Activated CD4-positive, alpha-beta memory T cell treated with anti-CD3 and anti-CD28 coated beads for 36 hours (primary cell): ENCODE measurements around the gene YEATS2. TPM values are rescaled to one million over a fixed set of nuclear protein-coding genes. Genes with fewer than 3 reads are reported as not detected.

Source experiments
- CTCF ChIA-PET: fragments of 350-600 bp; sonication (Branson Sonifier 250); formaldehyde crosslinking; loops from one replicate; lab custom pipeline; 2021; ENCODE audit warnings: antibody characterized with exemption, inconsistent platforms; lab: Charles Lee
- POLR2A ChIA-PET: fragments of 350-600 bp; sonication (Branson Sonifier 250); formaldehyde crosslinking; loops from one replicate; lab custom pipeline; 2021; ENCODE audit warnings: antibody characterized with exemption; lab: Charles Lee
- DNase-seq: peaks from one replicate; pipeline ENCODE4 v3.0.0-alpha.2; 2020
- H3K27ac Mint-ChIP-seq: one replicate; pipeline ENCODE4 v1.8.0; 2021; ENCODE audit warnings: mixed read lengths
- H3K27me3 Mint-ChIP-seq: one replicate; pipeline ENCODE4 v1.8.0; 2021; ENCODE audit warnings: mixed read lengths
- H3K36me3 Mint-ChIP-seq: one replicate; pipeline ENCODE4 v1.8.0; 2021; ENCODE audit warnings: mixed read lengths
- H3K4me1 Mint-ChIP-seq: one replicate; pipeline ENCODE4 v1.8.0; 2021; ENCODE audit warnings: low read depth, mixed read lengths
- H3K4me3 Mint-ChIP-seq: one replicate; pipeline ENCODE4 v1.8.0; 2021; ENCODE audit warnings: mild to moderate bottlenecking, mixed read lengths
- H3K9me3 Mint-ChIP-seq: one replicate; pipeline ENCODE4 v1.8.0; 2021; ENCODE audit warnings: mixed read lengths
- intact Hi-C: fragments of 100-400 bp; cut with micrococcal nuclease; formaldehyde crosslinking; loops from one replicate; pipeline ENCODE4 v1.15.1; 2023
- total RNA-seq, 2 experiments: library from RNA; stranded (reverse); gene quantifications; one replicate each; pipeline ENCODE4 v1.2.3, GENCODE V29; 2021

Gene YEATS2
- total RNA-seq, 2 experiments from 2014 or later = 45.4 to 48.8 TPM

DNA sequence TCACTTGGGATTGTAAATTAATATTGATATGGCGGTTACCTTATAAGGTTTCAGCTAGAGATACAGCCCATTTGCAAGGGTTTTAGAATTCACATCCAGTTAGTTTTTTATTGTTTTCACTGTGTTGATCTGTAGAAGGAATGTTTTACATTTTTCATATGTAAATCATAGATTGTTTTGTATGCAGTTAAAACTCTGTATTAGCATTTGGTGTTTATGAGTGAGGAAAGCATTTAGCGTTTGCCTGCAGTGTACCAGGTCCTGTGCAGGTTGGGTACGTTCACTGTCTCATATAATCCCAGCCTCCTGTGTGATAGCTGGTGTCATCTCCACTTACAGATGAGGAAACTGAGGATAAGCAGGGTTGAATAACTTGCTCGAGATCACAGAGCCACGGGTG lies 104.0 kb downstream of the YEATS2 start:
- no peak for DNase-seq
- Mint-ChIP-seq H3K27me3 (no peaks in the 10 kb centered on the region), H3K27ac (no peak overlapping the region), H3K4me1 (no peaks in the 10 kb centered on the region), H3K4me3 (no peak overlapping the region), H3K36me3 (peaks cover 44% of the 10 kb centered on the region), H3K9me3 (no peaks in the 10 kb centered on the region)
- POLR2A ChIA-PET = interaction anchor here (1.0 kb wide), 1 partner anchor 50 kb away, joined by 3 read pairs; no protein-coding TSS in a partner anchor
- CTCF ChIA-PET = no interaction called here
- intact Hi-C loops = no loop called here

DNA sequence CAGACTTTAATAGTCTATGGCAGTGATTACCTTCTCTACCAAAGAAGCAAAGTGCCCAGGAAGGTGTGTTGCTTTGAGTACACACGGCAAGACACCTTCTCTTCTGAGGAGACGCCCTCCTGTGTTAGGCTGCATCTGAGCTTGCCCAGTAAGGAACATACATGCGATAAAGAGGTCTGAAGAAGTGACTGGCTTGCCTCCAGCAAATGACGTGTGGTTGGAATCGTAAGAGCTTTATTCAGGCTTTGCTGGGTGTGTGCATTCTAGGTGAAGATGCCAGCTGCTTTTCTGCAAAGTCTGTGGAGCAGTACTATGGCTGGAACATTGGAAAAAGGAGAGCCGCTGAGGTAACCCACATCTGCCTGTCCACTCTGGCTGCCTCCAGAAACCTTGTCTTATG lies 105.4 kb downstream of the YEATS2 start:
- ChIA-PET CTCF (no interaction called here), POLR2A (no interaction called here)
- H3K27me3 Mint-ChIP-seq = no peaks in the 10 kb centered on the region
- peaks cover 48% of the 10 kb centered on the region for H3K36me3 Mint-ChIP-seq
- no peaks in the 10 kb centered on the region for H3K4me1 Mint-ChIP-seq
- H3K9me3 Mint-ChIP-seq = no peaks in the 10 kb centered on the region
- intact Hi-C loops = no loop called here
- no peak overlapping the region for H3K27ac Mint-ChIP-seq
- no peak overlapping the region for H3K4me3 Mint-ChIP-seq
- DNase-seq = no peak

DNA sequence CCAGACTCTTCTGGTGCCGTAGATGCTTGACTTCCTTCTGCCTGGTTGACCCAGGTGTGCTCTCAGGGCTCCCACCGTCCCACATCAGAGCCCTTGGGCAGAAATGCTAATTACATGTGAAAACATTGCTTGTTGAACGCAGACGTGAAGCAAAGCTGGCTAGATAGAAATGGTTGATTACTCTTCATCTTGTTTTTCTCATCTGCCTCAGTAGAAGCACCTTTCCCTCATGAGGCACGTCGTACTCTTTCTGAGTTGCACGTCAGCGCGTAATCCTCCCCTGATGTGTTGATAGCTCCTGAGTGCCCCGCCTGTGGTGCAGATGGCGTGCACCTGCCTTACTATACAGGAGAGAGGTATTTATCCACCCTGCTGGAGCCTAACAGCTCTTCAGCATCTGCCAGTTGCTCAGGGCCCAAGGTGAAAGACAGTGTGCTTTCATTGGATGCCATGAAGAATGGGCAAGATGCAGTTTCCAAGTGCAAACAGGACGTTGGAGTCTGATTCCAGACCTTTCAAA lies 109.7 kb downstream of the YEATS2 start:
- intact Hi-C loops = no loop called here
- Mint-ChIP-seq H3K36me3 (peaks cover 50% of the 10 kb centered on the region), H3K27ac (no peak overlapping the region), H3K4me1 (no peaks in the 10 kb centered on the region), H3K27me3 (no peaks in the 10 kb centered on the region), H3K4me3 (no peak overlapping the region), H3K9me3 (no peaks in the 10 kb centered on the region)
- CTCF ChIA-PET = no interaction called here
- DNase-seq = no peak
- POLR2A ChIA-PET = no interaction called here

DNA sequence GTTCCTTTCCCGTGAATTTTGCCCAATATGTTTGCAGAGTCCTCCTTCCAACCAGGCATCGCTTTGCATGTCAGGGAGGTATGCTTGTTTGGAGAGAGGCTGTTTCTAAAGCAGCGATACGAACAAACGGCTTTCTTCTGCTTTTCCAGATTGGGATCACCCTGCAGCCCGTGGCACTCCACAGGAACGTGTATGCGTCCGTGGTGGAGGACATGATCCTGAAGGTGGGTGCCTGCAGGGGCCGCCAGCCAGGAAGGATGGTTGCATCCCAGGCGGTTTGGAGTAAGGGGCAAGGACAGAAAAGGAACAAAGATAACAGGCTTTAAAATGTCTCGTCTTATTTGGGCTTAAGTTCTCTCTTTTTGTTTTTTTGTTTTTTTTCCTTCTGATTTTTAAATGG lies 110.3 kb downstream of the YEATS2 start:
- H3K9me3 Mint-ChIP-seq = no peaks in the 10 kb centered on the region
- intact Hi-C loops = no loop called here
- CTCF ChIA-PET = no interaction called here
- H3K4me3 Mint-ChIP-seq = no peak overlapping the region
- H3K36me3 Mint-ChIP-seq = peaks cover 49% of the 10 kb centered on the region
- POLR2A ChIA-PET = no interaction called here
- H3K27ac Mint-ChIP-seq = no peak overlapping the region
- H3K27me3 Mint-ChIP-seq = no peaks in the 10 kb centered on the region
- no peak for DNase-seq
- no peaks in the 10 kb centered on the region for H3K4me1 Mint-ChIP-seq

DNA sequence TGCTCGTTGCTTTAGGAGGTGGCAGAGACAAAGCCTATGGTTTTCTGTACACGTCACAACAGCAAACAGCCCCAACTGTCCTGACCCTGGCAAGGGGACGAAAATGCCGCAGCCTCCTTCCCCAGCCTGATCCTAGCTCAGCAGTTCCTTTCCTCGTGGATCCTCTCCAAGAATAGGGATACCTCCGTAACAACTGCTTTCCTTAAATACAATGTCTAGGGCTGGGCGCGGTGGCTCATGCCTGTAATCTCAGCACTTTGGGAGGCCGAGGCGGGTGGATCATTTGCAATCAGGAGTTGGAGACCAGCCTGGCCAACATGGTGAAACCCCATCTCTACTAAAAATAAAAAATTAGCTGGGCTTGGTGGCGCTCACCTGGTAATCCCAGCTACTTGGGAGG lies 110.8 kb downstream of the YEATS2 start:
- no peaks in the 10 kb centered on the region for H3K9me3 Mint-ChIP-seq
- no peak overlapping the region for H3K4me3 Mint-ChIP-seq
- ChIA-PET CTCF (no interaction called here), POLR2A (no interaction called here)
- H3K27ac Mint-ChIP-seq = no peak overlapping the region
- intact Hi-C loops = no loop called here
- no peak for DNase-seq
- no peaks in the 10 kb centered on the region for H3K27me3 Mint-ChIP-seq
- H3K36me3 Mint-ChIP-seq = peaks cover 46% of the 10 kb centered on the region
- H3K4me1 Mint-ChIP-seq = no peaks in the 10 kb centered on the region

DNA sequence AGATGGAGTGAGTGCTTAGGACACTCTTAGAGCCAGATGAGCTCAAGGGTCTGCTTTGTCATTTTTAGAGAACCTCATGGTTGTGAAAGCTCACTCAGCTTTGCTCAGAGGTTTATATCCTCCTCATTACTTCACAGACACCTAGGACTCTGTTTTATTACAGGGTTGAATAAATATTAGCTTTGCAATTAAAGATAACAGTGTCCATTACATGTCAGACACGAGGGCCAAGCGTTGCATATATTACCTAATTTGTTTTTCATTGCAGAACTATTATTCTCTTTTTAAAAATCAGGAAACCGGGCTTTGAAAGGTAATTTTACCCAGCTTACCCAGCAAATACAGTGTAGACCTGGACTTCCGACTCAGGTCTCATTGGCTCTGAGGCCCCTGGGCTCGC lies 111.7 kb downstream of the YEATS2 start:
- DNase-seq = no peak
- CTCF ChIA-PET = interaction anchor here (0.6 kb wide), 1 partner anchor 209 kb away, joined by 4 read pairs; no protein-coding TSS in a partner anchor
- POLR2A ChIA-PET = no interaction called here
- no peak overlapping the region for H3K4me3 Mint-ChIP-seq
- peaks cover under 1% of the 10 kb centered on the region for H3K4me1 Mint-ChIP-seq
- H3K9me3 Mint-ChIP-seq = no peaks in the 10 kb centered on the region
- intact Hi-C loops = no loop called here
- peak overlapping the region; percentile 30 for H3K27ac Mint-ChIP-seq
- H3K36me3 Mint-ChIP-seq = peaks cover 42% of the 10 kb centered on the region
- no peaks in the 10 kb centered on the region for H3K27me3 Mint-ChIP-seq

DNA sequence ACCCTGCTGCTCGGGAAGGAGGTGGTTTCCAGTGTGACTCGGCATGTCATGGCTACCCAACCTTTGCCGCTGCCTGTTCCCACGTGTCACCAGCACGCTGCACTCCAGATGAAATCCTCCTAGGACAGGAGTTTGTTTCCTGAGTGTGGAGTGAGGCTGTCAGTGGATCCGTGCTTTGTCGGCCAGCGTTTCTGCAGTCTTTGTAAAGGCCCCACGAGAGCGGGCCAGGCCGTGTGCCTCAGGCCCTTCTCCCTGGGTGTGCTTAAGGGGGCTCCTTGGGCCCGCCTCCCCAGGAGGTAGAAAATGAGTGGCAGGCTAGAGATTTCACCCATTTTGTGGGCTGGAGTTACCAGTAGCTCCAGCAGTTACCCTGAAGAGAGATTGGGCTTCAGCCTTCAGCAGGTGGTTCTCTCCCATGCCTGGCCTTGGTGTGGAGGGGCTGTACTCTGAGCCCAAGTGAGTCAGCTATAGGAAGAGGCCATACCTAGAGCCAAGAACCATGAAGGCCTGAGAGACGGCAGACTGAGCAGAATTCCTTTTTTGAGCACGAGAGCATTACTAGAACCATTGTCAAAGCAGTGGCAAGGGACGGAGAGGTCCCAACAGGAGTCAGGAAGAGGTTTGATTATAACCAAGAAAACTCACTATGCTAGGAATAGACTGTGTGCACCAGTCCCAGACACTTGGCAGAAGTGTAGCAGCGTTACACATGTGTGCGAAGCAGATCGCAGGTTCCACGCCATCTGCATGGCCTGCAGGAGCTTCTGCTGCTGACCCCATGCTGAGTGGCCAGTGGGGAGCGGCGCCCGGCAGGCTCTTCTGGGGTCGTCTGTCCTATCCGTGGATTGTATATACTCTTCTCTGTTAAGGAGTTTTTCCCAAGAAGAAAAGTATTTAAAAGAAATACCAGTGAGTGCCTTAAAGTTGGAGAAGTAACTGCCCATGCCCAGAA lies 113.3 kb downstream of the YEATS2 start:
- intact Hi-C loops = no loop called here
- Mint-ChIP-seq H3K36me3 (peaks cover 39% of the 10 kb centered on the region), H3K9me3 (no peaks in the 10 kb centered on the region), H3K27ac (no peak overlapping the region), H3K4me3 (no peak overlapping the region), H3K27me3 (no peaks in the 10 kb centered on the region), H3K4me1 (peaks cover 10% of the 10 kb centered on the region)
- ChIA-PET CTCF (no interaction called here), POLR2A (no interaction called here)
- no peak for DNase-seq

DNA sequence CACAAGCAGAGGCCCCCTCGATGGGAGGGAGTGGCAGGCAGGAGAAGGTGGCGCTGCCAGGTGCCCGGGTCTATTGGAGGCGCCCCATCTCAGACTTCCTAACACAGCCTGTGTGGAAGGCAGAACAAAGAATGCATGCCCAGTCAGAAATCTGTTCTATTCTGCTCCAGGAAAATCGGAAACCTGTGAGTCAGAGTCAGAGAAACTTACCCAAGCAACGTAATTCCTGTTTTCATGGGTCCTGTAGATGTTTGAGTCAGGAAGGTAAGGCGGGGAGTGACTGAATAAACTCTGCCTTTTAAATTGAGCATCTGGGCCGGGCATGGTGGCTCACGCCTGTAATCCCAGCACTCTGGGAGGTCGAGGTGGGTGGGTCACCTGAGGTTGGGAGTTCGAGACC lies 114.0 kb downstream of the YEATS2 start:
- Mint-ChIP-seq H3K4me1 (peaks cover 11% of the 10 kb centered on the region), H3K27ac (no peak overlapping the region), H3K4me3 (no peak overlapping the region), H3K9me3 (no peaks in the 10 kb centered on the region), H3K27me3 (no peaks in the 10 kb centered on the region), H3K36me3 (peaks cover 34% of the 10 kb centered on the region)
- DNase-seq = no peak
- ChIA-PET CTCF (no interaction called here), POLR2A (no interaction called here)
- intact Hi-C loops = no loop called here

DNA sequence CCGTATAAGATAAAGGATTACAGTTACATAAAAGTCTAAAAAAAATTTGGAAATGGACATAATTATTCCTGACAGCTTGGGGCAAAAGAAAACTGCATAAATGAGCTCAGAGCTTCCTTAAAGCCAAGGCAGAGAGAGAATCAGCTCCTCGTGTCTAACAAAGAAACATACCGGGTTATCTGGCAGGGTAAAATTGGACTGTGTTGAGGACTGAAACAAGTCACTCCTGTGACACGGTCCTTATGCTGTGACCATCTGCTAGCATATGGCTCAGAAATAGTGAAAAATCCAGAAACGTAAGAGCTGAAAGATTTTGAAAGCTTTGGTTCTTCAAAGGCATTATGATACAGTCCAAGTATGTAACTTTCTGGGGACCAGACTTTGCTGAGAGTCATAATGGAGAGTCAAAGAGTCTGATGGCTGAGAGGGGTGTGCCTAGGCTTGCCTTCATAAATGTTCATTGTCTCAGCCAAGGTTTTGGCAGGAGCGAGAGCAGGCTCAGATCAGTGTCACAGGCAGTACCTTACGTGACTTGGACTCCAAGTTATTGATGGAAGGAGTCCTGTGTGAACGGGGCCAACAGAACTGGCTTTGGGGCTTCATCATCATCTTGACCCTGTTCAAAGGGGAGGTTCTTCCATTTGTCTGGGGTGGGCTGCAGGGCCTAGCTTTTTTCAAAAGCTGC lies 115.3 kb downstream of the YEATS2 start:
- Mint-ChIP-seq H3K4me1 (peaks cover 11% of the 10 kb centered on the region), H3K9me3 (no peaks in the 10 kb centered on the region), H3K27ac (peak overlapping the region; percentile 29), H3K27me3 (no peaks in the 10 kb centered on the region), H3K36me3 (peaks cover 25% of the 10 kb centered on the region), H3K4me3 (no peak overlapping the region)
- no peak for DNase-seq
- ChIA-PET CTCF (interaction anchor here (0.7 kb wide), 1 partner anchor 452 kb away, joined by 4 read pairs; no protein-coding TSS in a partner anchor), POLR2A (no interaction called here)
- intact Hi-C loops = no loop called here

DNA sequence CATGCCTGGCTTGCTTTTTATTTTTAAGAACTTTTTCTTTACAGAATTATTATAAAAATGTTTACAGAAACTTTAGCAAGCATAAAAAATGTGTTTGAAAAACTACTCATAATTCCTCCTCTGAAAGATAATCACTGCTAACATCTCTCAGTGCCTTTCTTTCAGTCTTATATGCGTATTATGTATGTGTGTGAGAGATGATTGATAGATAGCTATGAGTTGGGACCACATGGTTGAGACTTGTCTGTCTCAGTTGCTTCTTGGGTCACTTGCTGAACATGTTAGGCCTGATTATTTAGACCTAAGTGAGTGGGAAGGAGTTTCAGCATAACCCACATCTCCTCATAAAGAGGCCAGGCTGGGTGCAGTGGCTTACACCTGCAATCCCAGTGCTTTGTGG lies 116.6 kb downstream of the YEATS2 start:
- ChIA-PET POLR2A (no interaction called here), CTCF (interaction anchor here (0.6 kb wide), 1 partner anchor 359 kb away, joined by 3 read pairs; no protein-coding TSS in a partner anchor)
- no peaks in the 10 kb centered on the region for H3K9me3 Mint-ChIP-seq
- peaks cover 17% of the 10 kb centered on the region for H3K36me3 Mint-ChIP-seq
- peaks cover 11% of the 10 kb centered on the region for H3K4me1 Mint-ChIP-seq
- H3K27me3 Mint-ChIP-seq = no peaks in the 10 kb centered on the region
- H3K27ac Mint-ChIP-seq = no peak overlapping the region
- intact Hi-C loops = no loop called here
- H3K4me3 Mint-ChIP-seq = no peak overlapping the region
- DNase-seq = no peak

DNA sequence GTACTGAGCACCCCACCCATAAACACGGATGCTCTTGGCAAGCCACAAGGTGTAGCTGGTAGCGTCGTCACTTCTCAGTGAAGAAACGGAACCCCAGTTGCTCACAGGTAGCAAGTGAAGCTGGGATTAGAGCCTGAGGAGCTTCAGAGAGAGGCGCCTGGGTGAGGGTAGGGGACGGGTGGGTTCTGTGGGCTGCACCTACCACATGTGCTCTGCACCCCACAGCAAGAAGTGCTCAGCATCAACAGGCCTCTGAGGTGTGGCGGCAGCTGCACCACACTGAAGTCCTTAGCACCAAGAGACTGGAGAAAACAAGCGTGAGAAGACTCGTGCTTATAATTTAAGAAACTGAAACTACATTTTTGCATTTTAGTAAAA lies 118.0 kb downstream of the YEATS2 start:
- no peak for DNase-seq
- ChIA-PET CTCF (interaction anchor here (1.0 to 1.6 kb wide), 3 partner anchors 9 to 69 kb away, joined by 3 to 4 read pairs (median 3); partner anchors contain the start of gene PARL), POLR2A (interaction anchor here (0.8 kb wide), 1 partner anchor 12 kb away, joined by 3 read pairs; no protein-coding TSS in a partner anchor)
- Mint-ChIP-seq H3K4me3 (no peak overlapping the region), H3K36me3 (peaks cover 13% of the 10 kb centered on the region), H3K9me3 (no peaks in the 10 kb centered on the region), H3K27ac (no peak overlapping the region), H3K4me1 (peaks cover 11% of the 10 kb centered on the region), H3K27me3 (no peaks in the 10 kb centered on the region)
- intact Hi-C loops = no loop called here

DNA sequence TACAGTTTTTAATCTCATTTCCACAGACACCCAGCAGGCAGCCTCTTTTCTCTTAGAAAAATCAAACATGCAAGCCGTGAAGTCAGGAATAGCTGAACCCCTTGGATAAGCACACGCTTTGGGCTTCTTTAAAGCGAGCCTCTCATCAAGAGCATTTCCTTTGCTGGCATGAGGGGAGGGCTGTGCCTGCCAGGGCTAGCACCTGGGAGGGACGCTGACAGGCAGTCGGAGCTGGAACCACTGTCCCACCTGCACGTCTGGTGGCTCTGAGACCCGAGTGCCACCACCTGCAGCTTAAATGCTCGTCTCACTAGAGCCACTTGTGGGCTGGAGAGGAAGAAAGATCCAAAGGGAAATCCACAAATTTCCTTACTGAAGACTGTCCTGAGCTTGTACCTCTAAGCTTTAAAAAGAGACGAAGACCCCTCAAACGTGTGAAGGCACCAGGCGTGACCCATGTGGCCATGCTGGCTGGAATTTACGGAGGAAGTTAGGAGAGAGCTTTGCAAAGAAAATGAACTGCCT lies 118.4 kb downstream of the YEATS2 start:
- Mint-ChIP-seq H3K9me3 (no peaks in the 10 kb centered on the region), H3K36me3 (peaks cover 10% of the 10 kb centered on the region), H3K27me3 (no peaks in the 10 kb centered on the region), H3K4me3 (no peak overlapping the region), H3K27ac (no peak overlapping the region), H3K4me1 (peaks cover 11% of the 10 kb centered on the region)
- CTCF ChIA-PET = interaction anchor here (0.7 to 1.6 kb wide), 4 partner anchors 9 to 68 kb away, joined by 3 to 4 read pairs (median 3); partner anchors contain the start of gene PARL
- intact Hi-C loops = no loop called here
- POLR2A ChIA-PET = interaction anchor here (0.8 kb wide), 1 partner anchor 11 kb away, joined by 3 read pairs; no protein-coding TSS in a partner anchor
- no peak for DNase-seq
